Smooth muscle cell (in vitro differentiated cells): ENCODE measurements around the gene LGMN. TPM values are rescaled to one million over a fixed set of nuclear protein-coding genes. Genes with fewer than 3 reads are reported as not detected.

Source experiments
- DNase-seq: peaks from one replicate; lab custom pipeline; 2025; ENCODE audit not compliant: unreplicated experiment; lab: John Stamatoyannopoulos, UW
- H2AFZ ChIP-seq: fragments of 200-600 bp; sonication (generic); 2 replicates; pipeline ENCODE4 v1.6.0; 2016; ENCODE audit warnings: antibody characterized with exemption, low read depth, mild to moderate bottlenecking
- H3F3A ChIP-seq: fragments of 200-600 bp; sonication (generic); 2 replicates; pipeline ENCODE4 v1.6.0; 2017; ENCODE audit warnings: antibody characterized with exemption, low read depth
- H3K27ac ChIP-seq: fragments of 200-600 bp; sonication (generic); 2 replicates; pipeline ENCODE4 v1.5.1; 2016; ENCODE audit warnings: low read depth, mild to moderate bottlenecking
- H3K27me3 ChIP-seq: fragments of 200-600 bp; sonication (generic); 2 replicates; pipeline ENCODE4 v1.6.1; 2016; ENCODE audit warnings: low read depth, mild to moderate bottlenecking
- H3K36me3 ChIP-seq: fragments of 200-600 bp; sonication (generic); 2 replicates; pipeline ENCODE4 v1.5.1; 2016; ENCODE audit warnings: low read depth
- H3K4me1 ChIP-seq: fragments of 200-600 bp; sonication (generic); 2 replicates; pipeline ENCODE4 v1.5.1; 2016; ENCODE audit warnings: low read depth
- H3K4me2 ChIP-seq: fragments of 200-600 bp; sonication (generic); 2 replicates; pipeline ENCODE4 v1.6.0; 2016; ENCODE audit warnings: mild to moderate bottlenecking
- H3K4me3 ChIP-seq: fragments of 200-600 bp; sonication (generic); 2 replicates; pipeline ENCODE4 v1.5.1; 2016; ENCODE audit warnings: mild to moderate bottlenecking
- H3K79me2 ChIP-seq: fragments of 200-600 bp; sonication (generic); 2 replicates; pipeline ENCODE4 v1.6.0; 2016; ENCODE audit warnings: low read depth, mild to moderate bottlenecking
- H3K9ac ChIP-seq: fragments of 200-600 bp; sonication (generic); 2 replicates; pipeline ENCODE4 v1.6.0; 2016; ENCODE audit warnings: low read depth
- H3K9me3 ChIP-seq: fragments of 200-600 bp; sonication (generic); replicated peaks from 2 replicates; pipeline ENCODE4 v1.5.1; 2016; ENCODE audit warnings: low read depth
- H4K20me1 ChIP-seq: fragments of 200-600 bp; sonication (generic); 2 replicates; pipeline ENCODE4 v1.6.0; 2016; ENCODE audit warnings: low read depth
- WGBS: methylation state at CpG from one replicate; pipeline ENCODE4 v1.1.7; 2016; ENCODE audit warnings: low lambda C conversion rate; 5-methylcytosine and 5-hydroxymethylcytosine counted together
- polyA plus RNA-seq: library from polyadenylated mRNA; unstranded; fragments of >200 nt; fragmentation: Nextera tagmentation; extraction: Ambion mirVana; gene quantifications from 2 replicates; pipeline ENCODE4 v1.2.1, GENCODE V29; 2016
- total RNA-seq: library from RNA; depleted of rRNA; stranded (reverse); fragments of >200 nt; gene quantifications from 2 replicates; pipeline ENCODE4 v1.2.3, GENCODE V29; 2014
- TF ChIP-seq, protein P1 (sequence below): fragments of 200-600 bp; sonication (generic); IDR thresholded peaks from 2 replicates; pipeline ENCODE4 v1.5.1; 2017; ENCODE audit warnings: borderline replicate concordance, mild to moderate bottlenecking, antibody characterized with exemption; ENCODE audit not compliant: insufficient read depth, poor library complexity, severe bottlenecking

Gene LGMN
- total and polyA plus RNA-seq, 2 experiments from 2014 or later, result 124 to 133 TPM

- Histone ChIP-seq H3K79me2 (no peaks in the 10 kb centered on the region), H3K36me3 (no peaks in the 10 kb centered on the region), H2AFZ (no peak overlapping the region), H3K4me1 (no peaks in the 10 kb centered on the region), H3K9ac (no peak overlapping the region), H3K4me2 (no peak overlapping the region), H3K4me3 (no peak overlapping the region), H3K27ac (no peak overlapping the region), H3K9me3 (no peaks in the 10 kb centered on the region), H4K20me1 (peaks cover 6% of the 10 kb centered on the region), H3F3A (no peaks in the 10 kb centered on the region), H3K27me3 (no peaks in the 10 kb centered on the region)
- TF ChIP-seq, protein P1, sequence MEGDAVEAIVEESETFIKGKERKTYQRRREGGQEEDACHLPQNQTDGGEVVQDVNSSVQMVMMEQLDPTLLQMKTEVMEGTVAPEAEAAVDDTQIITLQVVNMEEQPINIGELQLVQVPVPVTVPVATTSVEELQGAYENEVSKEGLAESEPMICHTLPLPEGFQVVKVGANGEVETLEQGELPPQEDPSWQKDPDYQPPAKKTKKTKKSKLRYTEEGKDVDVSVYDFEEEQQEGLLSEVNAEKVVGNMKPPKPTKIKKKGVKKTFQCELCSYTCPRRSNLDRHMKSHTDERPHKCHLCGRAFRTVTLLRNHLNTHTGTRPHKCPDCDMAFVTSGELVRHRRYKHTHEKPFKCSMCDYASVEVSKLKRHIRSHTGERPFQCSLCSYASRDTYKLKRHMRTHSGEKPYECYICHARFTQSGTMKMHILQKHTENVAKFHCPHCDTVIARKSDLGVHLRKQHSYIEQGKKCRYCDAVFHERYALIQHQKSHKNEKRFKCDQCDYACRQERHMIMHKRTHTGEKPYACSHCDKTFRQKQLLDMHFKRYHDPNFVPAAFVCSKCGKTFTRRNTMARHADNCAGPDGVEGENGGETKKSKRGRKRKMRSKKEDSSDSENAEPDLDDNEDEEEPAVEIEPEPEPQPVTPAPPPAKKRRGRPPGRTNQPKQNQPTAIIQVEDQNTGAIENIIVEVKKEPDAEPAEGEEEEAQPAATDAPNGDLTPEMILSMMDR, result no peak
- 98% methylated on average over 8 of the region's 8 CpGs for WGBS
- no peak for DNase-seq
Measured at GRCh38 chr14:92712654-92713051, 35.8 kb downstream of the LGMN start.

GRCh38 chr14:92711976-92712653, 36.3 kb downstream of the LGMN start:
- no peaks in the 10 kb centered on the region for H3K9me3 ChIP-seq
- peaks cover 1% of the 10 kb centered on the region for H4K20me1 ChIP-seq
- no peak overlapping the region for H3K27ac ChIP-seq
- H3K27me3 ChIP-seq, result no peaks in the 10 kb centered on the region
- 96% methylated on average over 7 of the region's 7 CpGs for WGBS
- no peaks in the 10 kb centered on the region for H3F3A ChIP-seq
- H3K36me3 ChIP-seq, result no peaks in the 10 kb centered on the region
- no peaks in the 10 kb centered on the region for H3K79me2 ChIP-seq
- H3K4me1 ChIP-seq, result no peaks in the 10 kb centered on the region
- TF ChIP-seq, protein P1, result no peak
- H3K4me3 ChIP-seq, result no peak overlapping the region
- no peak overlapping the region for H2AFZ ChIP-seq
- H3K9ac ChIP-seq, result no peak overlapping the region
- DNase-seq, result no peak
- no peak overlapping the region for H3K4me2 ChIP-seq

GRCh38 chr14:92710001-92710341, 38.5 kb downstream of the LGMN start:
- Histone ChIP-seq H3K79me2 (no peaks in the 10 kb centered on the region), H3K9me3 (no peaks in the 10 kb centered on the region), H3K4me1 (no peaks in the 10 kb centered on the region), H3K4me2 (no peak overlapping the region), H3K4me3 (no peak overlapping the region), H3K9ac (no peak overlapping the region), H2AFZ (no peak overlapping the region), H3K27ac (no peak overlapping the region), H3F3A (no peaks in the 10 kb centered on the region), H4K20me1 (no peaks in the 10 kb centered on the region), H3K27me3 (no peaks in the 10 kb centered on the region), H3K36me3 (peaks cover 5% of the 10 kb centered on the region)
- 97% methylated on average over 5 of the region's 5 CpGs for WGBS
- DNase-seq, result no peak
- TF ChIP-seq, protein P1, result no peak
